ENCODE results near the gene SLC16A5.

- no peak for TF ChIP-seq CTCF (IDR thresholded peaks at IDR 0.05)
- no peak for TF ChIP-seq POLR2A (IDR thresholded peaks at IDR 0.05)
- no peak for TF ChIP-seq EP300 (IDR thresholded peaks at IDR 0.05)
Measured at GRCh38 chr17:75114552-75115314, 27.0 kb downstream of the SLC16A5 start.
